Breast epithelium (tissue), 3 donors: ENCODE measurements around the gene STK36.

Experiments
- POLR2A ChIP-seq: fragments of 450-650 bp; IDR thresholded peaks from one replicate; pipeline ENCODE4 v1.6.1; 2016; ENCODE audit warnings: antibody characterized with exemption, mild to moderate bottlenecking, moderate library complexity
- POLR2AphosphoS5 ChIP-seq, 3 donors: sonication (generic); formaldehyde crosslinking; IDR thresholded peaks; one replicate each; pipeline ENCODE4 v1.6.1; 2017; ENCODE audit warnings: antibody characterized with exemption in 3 of 3
- TF ChIP-seq, protein P1 (sequence below), 3 donors: fragments of 450-650 bp; IDR thresholded peaks; one replicate each; pipeline ENCODE4 v1.5.1; 2016 to 2017; ENCODE audit warnings: antibody characterized with exemption in 3 of 3, mild to moderate bottlenecking in 3 of 3, moderate library complexity in 3 of 3

DNA sequence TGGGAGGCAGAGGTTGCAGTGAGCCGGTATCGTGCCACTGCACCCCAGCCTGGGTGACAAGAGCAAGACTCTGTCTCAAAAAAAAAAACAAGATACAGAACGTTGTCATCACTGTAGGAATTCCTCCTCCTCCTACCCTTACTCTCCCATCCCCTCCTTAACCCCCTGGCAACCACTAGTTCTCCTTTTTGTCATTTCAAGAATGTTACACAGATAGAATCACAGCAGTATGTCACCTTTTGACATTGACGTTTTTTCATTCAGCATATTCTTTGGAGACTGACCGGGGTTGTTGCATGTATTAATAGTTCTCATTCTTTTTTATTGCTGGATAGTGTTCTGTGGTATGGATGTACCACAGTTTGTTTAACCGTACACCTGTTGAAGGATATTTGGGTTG lies 71.2 kb downstream of the STK36 start:
- TF ChIP-seq, protein P1, sequence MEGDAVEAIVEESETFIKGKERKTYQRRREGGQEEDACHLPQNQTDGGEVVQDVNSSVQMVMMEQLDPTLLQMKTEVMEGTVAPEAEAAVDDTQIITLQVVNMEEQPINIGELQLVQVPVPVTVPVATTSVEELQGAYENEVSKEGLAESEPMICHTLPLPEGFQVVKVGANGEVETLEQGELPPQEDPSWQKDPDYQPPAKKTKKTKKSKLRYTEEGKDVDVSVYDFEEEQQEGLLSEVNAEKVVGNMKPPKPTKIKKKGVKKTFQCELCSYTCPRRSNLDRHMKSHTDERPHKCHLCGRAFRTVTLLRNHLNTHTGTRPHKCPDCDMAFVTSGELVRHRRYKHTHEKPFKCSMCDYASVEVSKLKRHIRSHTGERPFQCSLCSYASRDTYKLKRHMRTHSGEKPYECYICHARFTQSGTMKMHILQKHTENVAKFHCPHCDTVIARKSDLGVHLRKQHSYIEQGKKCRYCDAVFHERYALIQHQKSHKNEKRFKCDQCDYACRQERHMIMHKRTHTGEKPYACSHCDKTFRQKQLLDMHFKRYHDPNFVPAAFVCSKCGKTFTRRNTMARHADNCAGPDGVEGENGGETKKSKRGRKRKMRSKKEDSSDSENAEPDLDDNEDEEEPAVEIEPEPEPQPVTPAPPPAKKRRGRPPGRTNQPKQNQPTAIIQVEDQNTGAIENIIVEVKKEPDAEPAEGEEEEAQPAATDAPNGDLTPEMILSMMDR (IDR thresholded peaks at IDR 0.05), result no peak
- no peak for TF ChIP-seq POLR2AphosphoS5 (IDR thresholded peaks at IDR 0.05)
- TF ChIP-seq POLR2A, result no peak
